HG02981 (cell line): ENCODE results near the gene LPP.

Experiments
- ATAC-seq: cut with Tn5 transposase; IDR thresholded peaks from one replicate; pipeline ENCODE4 v1.9.1; 2021; ENCODE audit warnings: mild to moderate bottlenecking, moderate library complexity; ENCODE audit not compliant: unreplicated experiment

The LPP gene

DNA sequence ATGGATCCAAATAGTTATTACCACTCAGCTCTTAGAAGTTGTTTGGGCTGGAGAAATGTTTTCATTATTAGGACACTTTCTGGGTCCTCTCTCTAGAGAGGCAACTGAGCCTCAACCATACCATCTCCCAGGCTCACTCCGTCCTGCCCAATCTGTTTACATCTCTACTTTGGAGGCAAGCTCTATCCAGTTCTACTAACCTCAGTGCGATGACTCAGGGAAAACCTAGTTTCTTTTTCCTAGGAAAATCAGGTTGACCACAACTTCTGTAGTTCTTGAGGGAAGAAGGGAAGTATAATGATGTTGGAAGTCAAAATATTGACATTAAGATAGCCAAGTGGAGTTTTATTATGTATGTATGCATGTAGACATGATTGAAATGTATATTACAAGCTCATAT is 40.4 kb downstream of the LPP start:
- no peak for ATAC-seq

GRCh38 chr3:188196232-188196990 is 42.5 kb downstream of the LPP start:
- no peak for ATAC-seq

- no peak for ATAC-seq
Observed at GRCh38 chr3:188197388-188197847, 43.5 kb downstream of the LPP start.

- no peak for ATAC-seq
Observed at GRCh38 chr3:188198001-188198400, 44.0 kb downstream of the LPP start.

DNA sequence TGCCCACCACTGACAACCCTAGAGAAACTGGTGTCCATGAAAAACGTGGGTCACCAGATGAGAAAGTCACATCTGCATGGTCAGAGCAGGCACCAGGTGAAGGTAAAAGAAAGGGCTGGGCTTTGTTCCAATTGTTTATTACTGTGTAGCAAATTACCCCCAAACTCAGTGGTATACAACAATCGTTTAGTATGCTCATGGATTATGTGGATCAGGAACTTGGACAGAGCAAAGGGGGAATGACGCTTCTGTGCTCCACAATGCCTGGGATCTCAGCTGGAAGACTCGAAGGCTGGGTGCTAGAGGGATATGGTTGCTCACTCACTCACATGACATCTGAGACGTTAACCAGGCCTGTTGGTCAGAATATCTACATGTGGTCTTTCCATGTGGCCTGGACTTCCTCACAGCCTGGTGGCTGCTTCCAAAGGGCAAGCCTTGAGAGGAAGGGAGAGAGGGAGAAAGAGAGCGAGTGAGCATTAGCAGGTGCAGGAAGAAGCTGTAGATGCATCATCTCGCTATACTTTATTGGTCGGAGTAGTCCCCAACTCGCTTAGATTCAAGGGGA is 44.9 kb downstream of the LPP start:
- ATAC-seq: no peak

GRCh38 chr3:188199386-188199785 is 45.4 kb downstream of the LPP start:
- no peak for ATAC-seq

DNA sequence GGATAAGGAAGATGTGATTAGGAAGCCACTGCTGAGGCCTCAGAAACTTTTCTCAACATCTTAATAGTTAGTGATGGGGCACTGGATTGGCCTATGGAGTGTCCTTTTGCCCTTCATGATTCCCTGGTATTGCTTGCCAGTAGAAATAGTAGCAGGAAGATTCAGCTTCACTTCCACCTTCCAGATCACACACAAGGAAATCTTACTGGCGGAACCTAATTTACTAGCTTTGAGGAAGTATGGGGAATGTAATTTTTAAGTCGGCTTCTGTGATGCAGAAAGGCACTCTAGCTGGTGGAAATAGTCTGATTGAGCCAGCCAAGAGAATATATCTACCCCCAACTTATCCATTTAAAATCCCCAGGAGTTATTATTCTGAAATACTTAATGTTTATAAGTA is 46.5 kb downstream of the LPP start:
- no peak for ATAC-seq

- ATAC-seq: no peak
Observed at GRCh38 chr3:188202358-188203138, 48.6 kb downstream of the LPP start.

DNA sequence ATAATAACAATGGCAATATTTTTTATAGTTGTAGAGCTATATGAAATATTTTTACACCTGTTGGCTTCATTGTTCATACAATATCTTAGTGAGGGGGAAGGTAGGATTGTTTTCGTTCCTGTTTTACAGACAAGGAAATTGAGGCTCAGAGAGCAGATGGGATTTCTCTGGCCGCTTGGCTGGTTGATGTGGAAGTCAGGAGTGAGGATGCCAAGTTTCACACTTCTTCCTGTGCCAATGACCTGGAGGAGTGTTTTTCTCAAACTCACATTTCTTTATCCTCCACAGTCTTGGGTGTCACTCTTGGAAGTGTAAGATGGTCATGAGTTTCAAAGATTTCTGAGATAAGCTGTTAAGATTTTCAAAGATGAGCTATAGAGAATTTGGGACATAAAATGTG is 50.6 kb downstream of the LPP start:
- no peak for ATAC-seq

DNA sequence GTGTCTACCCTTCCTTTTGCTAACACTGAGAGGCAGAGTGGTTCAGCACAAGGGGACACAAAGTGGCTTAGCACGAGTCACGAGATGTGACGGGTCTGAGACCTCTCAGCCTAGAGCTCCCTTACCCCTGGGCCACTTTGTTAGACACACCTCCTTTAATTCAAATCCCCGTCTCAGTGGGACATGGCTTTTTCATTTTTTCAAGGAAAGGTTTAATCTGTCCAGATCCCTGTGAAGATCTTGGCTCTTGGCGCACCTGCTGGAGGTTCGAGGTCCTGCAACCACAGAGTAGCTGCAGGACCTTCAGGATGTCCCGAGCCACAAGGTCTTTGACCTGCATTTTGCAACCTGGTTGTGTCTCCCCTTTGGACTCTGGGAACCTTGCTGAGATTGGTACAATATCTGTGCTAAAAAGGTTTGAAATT is 52.0 kb downstream of the LPP start:
- no peak for ATAC-seq

- ATAC-seq: no peak
Observed at GRCh38 chr3:188206787-188207186, 52.8 kb downstream of the LPP start.

- ATAC-seq: no peak
Observed at GRCh38 chr3:188207941-188208515, 54.1 kb downstream of the LPP start.

DNA sequence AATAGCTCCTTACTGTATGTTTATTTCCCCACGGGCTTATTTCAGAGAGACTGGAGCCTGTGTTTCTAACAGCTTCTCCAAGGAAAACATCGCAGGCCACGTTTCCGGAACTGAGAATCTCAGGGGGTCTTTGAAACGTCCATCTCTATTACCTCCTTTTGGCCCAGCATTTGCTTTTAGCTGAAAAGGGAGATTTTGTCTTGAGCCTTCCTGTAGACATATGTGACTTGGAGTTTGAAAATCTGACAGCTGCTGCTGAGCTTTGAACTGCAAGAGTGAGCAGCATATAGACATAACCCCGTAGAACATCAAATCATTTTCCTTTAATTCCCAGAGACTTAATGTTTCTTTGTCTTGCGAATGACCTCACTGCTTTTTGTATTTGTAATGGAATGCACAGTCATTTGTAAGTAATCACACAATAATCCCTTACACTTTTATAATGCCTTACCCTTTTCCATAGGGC is 54.6 kb downstream of the LPP start:
- ATAC-seq: no peak

DNA sequence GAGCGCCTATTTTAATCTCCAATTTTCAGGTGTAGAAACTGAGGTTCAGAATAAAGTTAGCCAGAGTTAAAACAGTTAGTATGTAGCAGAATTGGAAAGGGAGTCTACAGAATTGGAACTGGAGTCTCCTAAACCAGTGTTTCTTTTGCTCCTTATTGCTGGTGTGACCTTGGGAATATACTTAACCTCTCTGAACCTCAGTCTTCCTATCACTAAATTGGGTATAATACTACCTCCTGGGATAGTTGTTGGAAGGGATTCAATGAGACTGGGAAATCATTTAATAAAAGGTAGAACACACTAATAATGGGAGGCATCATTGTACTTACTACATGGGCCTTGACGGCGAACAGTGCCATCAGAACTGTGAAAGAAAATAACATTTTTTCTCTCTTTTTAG is 55.1 kb downstream of the LPP start:
- no peak for ATAC-seq

GRCh38 chr3:188209740-188210139 is 55.8 kb downstream of the LPP start:
- ATAC-seq: no peak

DNA sequence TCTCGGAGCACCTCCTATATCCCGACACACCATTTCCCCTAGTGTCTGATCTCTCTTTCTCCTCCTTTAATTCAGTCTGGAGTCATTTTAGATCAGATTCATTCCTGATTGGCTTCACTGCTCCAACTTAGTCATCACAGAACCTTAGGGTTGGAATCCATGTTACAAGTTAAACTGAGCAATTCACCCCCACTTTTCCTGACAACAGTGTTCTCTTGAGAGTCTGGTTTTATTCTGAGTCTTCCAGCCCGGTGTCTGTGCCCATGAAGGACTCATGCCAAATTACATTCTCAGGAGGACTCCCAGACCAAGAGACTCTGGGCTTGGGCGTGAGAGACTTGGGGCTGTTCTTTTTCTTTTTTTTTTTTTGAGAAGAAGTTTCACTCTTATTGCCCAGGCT is 57.5 kb downstream of the LPP start:
- no peak for ATAC-seq

GRCh38 chr3:188212308-188212969 is 58.5 kb downstream of the LPP start:
- ATAC-seq: no peak

- ATAC-seq: no peak
Observed at GRCh38 chr3:188214442-188214841, 60.5 kb downstream of the LPP start.

DNA sequence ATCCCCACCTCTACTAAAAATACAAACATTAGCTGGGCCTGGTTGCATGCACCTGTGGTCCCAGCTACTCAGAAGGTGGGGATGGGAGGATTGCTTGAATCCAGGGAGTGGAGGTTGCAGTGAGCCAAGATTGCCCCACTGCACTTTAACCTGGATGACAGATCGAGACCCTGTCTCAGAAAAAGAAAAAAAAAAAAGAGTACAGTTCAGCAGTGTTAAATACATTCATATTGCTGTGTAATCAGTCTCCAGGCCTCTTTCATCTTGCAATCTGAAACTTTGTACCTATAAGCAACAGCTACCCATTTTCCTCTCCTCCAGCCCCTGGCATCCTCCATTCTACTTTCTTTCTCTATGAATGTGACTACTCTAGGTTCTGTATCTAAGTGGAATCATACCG is 61.2 kb downstream of the LPP start:
- no peak for ATAC-seq

- no peak for ATAC-seq
Observed at GRCh38 chr3:188217011-188217463, 63.1 kb downstream of the LPP start.

DNA sequence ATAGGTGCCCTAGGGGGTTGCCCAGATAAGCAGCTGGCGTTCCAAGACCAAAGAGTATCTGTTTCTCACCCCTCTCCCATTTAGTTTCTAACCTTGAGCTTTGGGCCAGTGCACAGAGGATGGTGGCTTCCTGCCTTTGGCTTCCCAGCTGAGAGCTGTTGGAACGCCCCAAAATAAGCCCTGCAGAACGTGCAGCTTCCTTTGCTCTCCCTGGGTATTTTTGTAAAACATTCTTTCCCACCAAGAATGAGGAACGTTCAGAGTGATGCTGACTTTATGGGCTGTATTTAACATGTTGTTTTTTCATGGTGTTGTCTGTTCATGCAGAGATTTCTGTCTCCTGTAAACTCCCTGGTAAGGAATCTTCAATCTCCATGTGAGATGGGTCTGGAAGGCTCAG is 63.8 kb downstream of the LPP start:
- no peak for ATAC-seq
